Mesothelial cell of epicardium (in vitro differentiated cells): Measurements from ENCODE around the gene ZNF385A. TPM values are rescaled to one million over a fixed set of nuclear protein-coding genes. Genes with fewer than 3 reads are reported as not detected.
A peak's percentile ranks its signal among the peaks of the same experiment; 100 is the strongest.

Experiments
- DNase-seq, 2 experiments: peaks; one replicate each; pipeline ENCODE4 v3.0.0; 2021; ENCODE audit warnings: low spot score in 2 of 2; ENCODE audit not compliant: unreplicated experiment in 2 of 2
- H3K27ac Mint-ChIP-seq: 2 replicates; pipeline ENCODE4 v1.8.0; 2021; ENCODE audit warnings: mixed read lengths
- H3K27me3 Mint-ChIP-seq: 2 replicates; pipeline ENCODE4 v1.8.0; 2021; ENCODE audit warnings: low read depth, mixed read lengths
- H3K36me3 Mint-ChIP-seq: 2 replicates; pipeline ENCODE4 v1.8.0; 2021; ENCODE audit warnings: mixed read lengths
- H3K4me1 Mint-ChIP-seq: 2 replicates; pipeline ENCODE4 v1.8.0; 2021; ENCODE audit warnings: mixed read lengths
- H3K4me3 Mint-ChIP-seq: 2 replicates; pipeline ENCODE4 v1.8.0; 2021; ENCODE audit warnings: mild to moderate bottlenecking, moderate library complexity, mixed read lengths
- H3K9me3 Mint-ChIP-seq: 2 replicates; pipeline ENCODE4 v1.8.0; 2021; ENCODE audit warnings: mixed read lengths
- total RNA-seq: library from RNA; stranded (reverse); gene quantifications from 3 replicates; pipeline ENCODE4 v1.2.1, GENCODE V29; 2021
- TF ChIP-seq, protein P1 (sequence below): fragments of 200-600 bp; sonication (generic); IDR thresholded peaks from one replicate; pipeline ENCODE4 v1.5.0; 2021; ENCODE audit warnings: antibody characterized with exemption; ENCODE audit not compliant: unreplicated experiment

ZNF385A gene
- total RNA-seq, result 30.5 to 35.4 TPM (median 34.2 TPM) in 3 replicates

- Mint-ChIP-seq H3K4me3 (no peak within 1 kb of the TSS), H3K27ac (peak within 1 kb of the TSS; percentile 15), H3K9me3 (no peaks in the 10 kb centered on the region), H3K27me3 (no peaks in the 10 kb centered on the region), H3K4me1 (peaks cover 55% of the 10 kb centered on the region), H3K36me3 (peaks cover 10% of the 10 kb centered on the region)
- no peak for DNase-seq
- TF ChIP-seq, protein P1, sequence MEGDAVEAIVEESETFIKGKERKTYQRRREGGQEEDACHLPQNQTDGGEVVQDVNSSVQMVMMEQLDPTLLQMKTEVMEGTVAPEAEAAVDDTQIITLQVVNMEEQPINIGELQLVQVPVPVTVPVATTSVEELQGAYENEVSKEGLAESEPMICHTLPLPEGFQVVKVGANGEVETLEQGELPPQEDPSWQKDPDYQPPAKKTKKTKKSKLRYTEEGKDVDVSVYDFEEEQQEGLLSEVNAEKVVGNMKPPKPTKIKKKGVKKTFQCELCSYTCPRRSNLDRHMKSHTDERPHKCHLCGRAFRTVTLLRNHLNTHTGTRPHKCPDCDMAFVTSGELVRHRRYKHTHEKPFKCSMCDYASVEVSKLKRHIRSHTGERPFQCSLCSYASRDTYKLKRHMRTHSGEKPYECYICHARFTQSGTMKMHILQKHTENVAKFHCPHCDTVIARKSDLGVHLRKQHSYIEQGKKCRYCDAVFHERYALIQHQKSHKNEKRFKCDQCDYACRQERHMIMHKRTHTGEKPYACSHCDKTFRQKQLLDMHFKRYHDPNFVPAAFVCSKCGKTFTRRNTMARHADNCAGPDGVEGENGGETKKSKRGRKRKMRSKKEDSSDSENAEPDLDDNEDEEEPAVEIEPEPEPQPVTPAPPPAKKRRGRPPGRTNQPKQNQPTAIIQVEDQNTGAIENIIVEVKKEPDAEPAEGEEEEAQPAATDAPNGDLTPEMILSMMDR, result no peak
Observed at GRCh38 chr12:54384591-54385041, at the start of gene ZNF385A. Gene ZNF385A (minus strand): TSS chr12:54384733. CDS start chr12:54384514, 219 bp downstream.

GRCh38 chr12:54432815-54433164 lies 48.3 kb upstream of the ZNF385A start:
- no peak for DNase-seq
- no peak overlapping the region for H3K27ac Mint-ChIP-seq
- H3K9me3 Mint-ChIP-seq, result no peaks in the 10 kb centered on the region
- no peak overlapping the region for H3K4me3 Mint-ChIP-seq
- H3K4me1 Mint-ChIP-seq, result peaks cover 25% of the 10 kb centered on the region
- TF ChIP-seq, protein P1, result no peak
- H3K27me3 Mint-ChIP-seq, result peaks cover 2% of the 10 kb centered on the region
- no peaks in the 10 kb centered on the region for H3K36me3 Mint-ChIP-seq

- Mint-ChIP-seq H3K4me1 (peaks cover 28% of the 10 kb centered on the region), H3K27me3 (peaks cover 2% of the 10 kb centered on the region), H3K9me3 (no peaks in the 10 kb centered on the region), H3K27ac (peak overlapping the region; percentile 17), H3K36me3 (no peaks in the 10 kb centered on the region), H3K4me3 (no peak overlapping the region)
- TF ChIP-seq, protein P1, result no peak
- DNase-seq, result no peak
Observed at GRCh38 chr12:54431911-54432814, 47.6 kb upstream of the ZNF385A start.

GRCh38 chr12:54430471-54431069 lies 46.0 kb upstream of the ZNF385A start:
- no peak for DNase-seq
- no peak overlapping the region for H3K4me3 Mint-ChIP-seq
- TF ChIP-seq, protein P1, result no peak
- no peaks in the 10 kb centered on the region for H3K9me3 Mint-ChIP-seq
- H3K36me3 Mint-ChIP-seq, result no peaks in the 10 kb centered on the region
- peaks cover 39% of the 10 kb centered on the region for H3K4me1 Mint-ChIP-seq
- no peak overlapping the region for H3K27ac Mint-ChIP-seq
- peaks cover 11% of the 10 kb centered on the region for H3K27me3 Mint-ChIP-seq

- TF ChIP-seq, protein P1, result no peak
- H3K27me3 Mint-ChIP-seq, result peaks cover 15% of the 10 kb centered on the region
- no peak overlapping the region for H3K4me3 Mint-ChIP-seq
- peaks cover 40% of the 10 kb centered on the region for H3K4me1 Mint-ChIP-seq
- no peaks in the 10 kb centered on the region for H3K9me3 Mint-ChIP-seq
- no peaks in the 10 kb centered on the region for H3K36me3 Mint-ChIP-seq
- no peak overlapping the region for H3K27ac Mint-ChIP-seq
- no peak for DNase-seq
Observed at GRCh38 chr12:54429014-54429471, 44.5 kb upstream of the ZNF385A start.
